Fibroblast of skin of back (primary cell): ENCODE data around the gene ESPNL.

Experiments used
- DNase-seq: peaks from one replicate; pipeline ENCODE4 v3.0.0-alpha.2; 2013

Gene ESPNL

GRCh38 chr2:238116298-238117198 lies 16.4 kb downstream of the ESPNL start:
- no peak for DNase-seq

GRCh38 chr2:238117199-238118154 lies 17.3 kb downstream of the ESPNL start:
- DNase-seq = peak; percentile 20

- DNase-seq = no peak
Measured at GRCh38 chr2:238119756-238120462, 19.8 kb downstream of the ESPNL start.

GRCh38 chr2:238120463-238121298 lies 20.5 kb downstream of the ESPNL start:
- DNase-seq = peak; percentile 31

- DNase-seq = no peak
Measured at GRCh38 chr2:238121511-238122286, 21.6 kb downstream of the ESPNL start.

- no peak for DNase-seq
Measured at GRCh38 chr2:238122287-238123217, 22.4 kb downstream of the ESPNL start.

GRCh38 chr2:238123218-238123971 lies 23.3 kb downstream of the ESPNL start:
- no peak for DNase-seq

GRCh38 chr2:238123991-238124470 lies 23.9 kb downstream of the ESPNL start:
- DNase-seq = no peak

- no peak for DNase-seq
Measured at GRCh38 chr2:238124488-238125126, 24.5 kb downstream of the ESPNL start.

- DNase-seq = no peak
Measured at GRCh38 chr2:238125127-238125885, 25.2 kb downstream of the ESPNL start.

GRCh38 chr2:238126338-238126737 lies 26.2 kb downstream of the ESPNL start:
- DNase-seq = no peak

GRCh38 chr2:238126775-238127164 lies 26.6 kb downstream of the ESPNL start:
- DNase-seq = no peak

- DNase-seq = peak; percentile 55
Measured at GRCh38 chr2:238127165-238128060, 27.3 kb downstream of the ESPNL start.

GRCh38 chr2:238128061-238128440 lies 27.9 kb downstream of the ESPNL start:
- no peak for DNase-seq

- no peak for DNase-seq
Measured at GRCh38 chr2:238128534-238129001, 28.4 kb downstream of the ESPNL start.
